ENCODE results near the gene SIRT5.

Gene SIRT5

GRCh38 chr6:13535306-13535705, 39.1 kb upstream of the SIRT5 start:
- Histone ChIP-seq H3K9me3 (ENCODE audit: insufficient read depth, low read depth, low read length) (no peaks in the 10 kb centered on the region), H3K9me2 (replicated peaks; ENCODE audit: low read depth, low read length) (no peaks in the 10 kb centered on the region), H3K4me3 (ENCODE audit: low read length, poor library complexity, severe bottlenecking) (no peak overlapping the region), H3F3A (ENCODE audit: low read depth) (no peaks in the 10 kb centered on the region), H3K79me2 (ENCODE audit: insufficient read depth, low read length) (no peaks in the 10 kb centered on the region), H2AFZ (ENCODE audit: low read length) (no peak overlapping the region), H3K4me1 (ENCODE audit: insufficient read depth, low read length, poor library complexity, severe bottlenecking) (peaks cover 17% of the 10 kb centered on the region), H4K20me1 (ENCODE audit: insufficient read depth, low read length, poor library complexity, severe bottlenecking) (no peaks in the 10 kb centered on the region), H3K4me2 (ENCODE audit: low read depth, low read length, poor library complexity, severe bottlenecking) (no peak overlapping the region), H3K36me3 (ENCODE audit: insufficient read depth, low read length) (no peaks in the 10 kb centered on the region), H3K9ac (ENCODE audit: low read depth, low read length, poor library complexity, severe bottlenecking) (no peak overlapping the region), H3K27me3 (ENCODE audit: insufficient read depth, low read length, poor library complexity, severe bottlenecking) (no peaks in the 10 kb centered on the region)
- TF ChIP-seq EZH2phosphoT487 (IDR thresholded peaks at IDR 0.05; ENCODE audit: borderline replicate concordance) (no peak), CTCF (conservative IDR thresholded peaks at IDR 0.05; ENCODE audit: low read length) (no peak)

- TF ChIP-seq CTCF (conservative IDR thresholded peaks at IDR 0.05; ENCODE audit: low read length) (no peak), EZH2phosphoT487 (IDR thresholded peaks at IDR 0.05; ENCODE audit: borderline replicate concordance) (no peak)
- no peaks in the 10 kb centered on the region for H3F3A ChIP-seq (ENCODE audit: low read depth)
- no peaks in the 10 kb centered on the region for H3K36me3 ChIP-seq (ENCODE audit: insufficient read depth, low read length)
- no peaks in the 10 kb centered on the region for H3K79me2 ChIP-seq (ENCODE audit: insufficient read depth, low read length)
- no peaks in the 10 kb centered on the region for H3K9me2 ChIP-seq (replicated peaks; ENCODE audit: low read depth, low read length)
- 0 out of 2 replicates have a peak overlapping the region, but pooled peaks have one; percentile 8 for H2AFZ ChIP-seq (ENCODE audit: low read length)
- no peaks in the 10 kb centered on the region for H3K27me3 ChIP-seq (ENCODE audit: insufficient read depth, low read length, poor library complexity, severe bottlenecking)
- H3K9ac ChIP-seq (ENCODE audit: low read depth, low read length, poor library complexity, severe bottlenecking), result no peak overlapping the region
- H3K4me1 ChIP-seq (ENCODE audit: insufficient read depth, low read length, poor library complexity, severe bottlenecking), result peaks cover 17% of the 10 kb centered on the region
- H3K4me3 ChIP-seq (ENCODE audit: low read length, poor library complexity, severe bottlenecking), result no peak overlapping the region
- no peaks in the 10 kb centered on the region for H4K20me1 ChIP-seq (ENCODE audit: insufficient read depth, low read length, poor library complexity, severe bottlenecking)
- no peaks in the 10 kb centered on the region for H3K9me3 ChIP-seq (ENCODE audit: insufficient read depth, low read depth, low read length)
- peak overlapping the region; percentile 28 for H3K4me2 ChIP-seq (ENCODE audit: low read depth, low read length, poor library complexity, severe bottlenecking)
Measured at GRCh38 chr6:13536796-13537526, 37.4 kb upstream of the SIRT5 start.

GRCh38 chr6:13537527-13537897, 36.9 kb upstream of the SIRT5 start:
- H3K9me2 ChIP-seq (replicated peaks; ENCODE audit: low read depth, low read length), result no peaks in the 10 kb centered on the region
- no peaks in the 10 kb centered on the region for H3K27me3 ChIP-seq (ENCODE audit: insufficient read depth, low read length, poor library complexity, severe bottlenecking)
- no peaks in the 10 kb centered on the region for H4K20me1 ChIP-seq (ENCODE audit: insufficient read depth, low read length, poor library complexity, severe bottlenecking)
- H2AFZ ChIP-seq (ENCODE audit: low read length), result 0 out of 2 replicates have a peak overlapping the region, but pooled peaks have one; percentile 8
- H3K9ac ChIP-seq (ENCODE audit: low read depth, low read length, poor library complexity, severe bottlenecking), result no peak overlapping the region
- no peaks in the 10 kb centered on the region for H3K9me3 ChIP-seq (ENCODE audit: insufficient read depth, low read depth, low read length)
- no peak for TF ChIP-seq EZH2phosphoT487 (IDR thresholded peaks at IDR 0.05; ENCODE audit: borderline replicate concordance)
- TF ChIP-seq CTCF (conservative IDR thresholded peaks at IDR 0.05; ENCODE audit: low read length), result no peak
- H3K79me2 ChIP-seq (ENCODE audit: insufficient read depth, low read length), result no peaks in the 10 kb centered on the region
- peaks cover 17% of the 10 kb centered on the region for H3K4me1 ChIP-seq (ENCODE audit: insufficient read depth, low read length, poor library complexity, severe bottlenecking)
- no peaks in the 10 kb centered on the region for H3F3A ChIP-seq (ENCODE audit: low read depth)
- H3K4me2 ChIP-seq (ENCODE audit: low read depth, low read length, poor library complexity, severe bottlenecking), result peak overlapping the region; percentile 28
- no peak overlapping the region for H3K4me3 ChIP-seq (ENCODE audit: low read length, poor library complexity, severe bottlenecking)
- H3K36me3 ChIP-seq (ENCODE audit: insufficient read depth, low read length), result no peaks in the 10 kb centered on the region
